Activated naive CD4-positive, alpha-beta T cell treated with anti-CD3 and anti-CD28 coated beads for 36 hours (primary cell): ENCODE data around the gene ELMOD1. TPM values are rescaled to one million over a fixed set of nuclear protein-coding genes. Genes with fewer than 3 reads are reported as not detected.
A peak's percentile ranks its signal among the peaks of the same experiment; 100 is the strongest.

Experiments
- CTCF ChIA-PET: fragments of 350-600 bp; sonication (Branson Sonifier 250); formaldehyde crosslinking; loops from one replicate; lab custom pipeline; 2021; ENCODE audit warnings: antibody characterized with exemption; lab: Charles Lee
- DNase-seq: peaks from one replicate; pipeline ENCODE4 v3.0.0-alpha.2; 2020
- H3K27ac Mint-ChIP-seq: one replicate; pipeline ENCODE4 v1.8.0; 2021; ENCODE audit warnings: mild to moderate bottlenecking, mixed read lengths
- H3K27me3 Mint-ChIP-seq: one replicate; pipeline ENCODE4 v1.8.0; 2021; ENCODE audit warnings: low read depth, mixed read lengths
- H3K36me3 Mint-ChIP-seq: one replicate; pipeline ENCODE4 v1.8.0; 2021; ENCODE audit warnings: low read depth, mixed read lengths
- H3K4me1 Mint-ChIP-seq: one replicate; pipeline ENCODE4 v1.8.0; 2021; ENCODE audit warnings: low read depth, mixed read lengths
- H3K4me3 Mint-ChIP-seq: one replicate; pipeline ENCODE4 v1.8.0; 2021; ENCODE audit warnings: mild to moderate bottlenecking, moderate library complexity, mixed read lengths
- H3K9me3 Mint-ChIP-seq: one replicate; pipeline ENCODE4 v1.8.0; 2021; ENCODE audit warnings: mixed read lengths
- intact Hi-C: fragments of 100-400 bp; cut with micrococcal nuclease; formaldehyde crosslinking; loops from one replicate; pipeline ENCODE4 v1.15.1; 2023
- total RNA-seq, 2 experiments: library from RNA; stranded (reverse); gene quantifications; one replicate each; pipeline ENCODE4 v1.2.3, GENCODE V29; 2021

Gene ELMOD1
- total RNA-seq, 2 experiments from 2014 or later = not detected

DNA sequence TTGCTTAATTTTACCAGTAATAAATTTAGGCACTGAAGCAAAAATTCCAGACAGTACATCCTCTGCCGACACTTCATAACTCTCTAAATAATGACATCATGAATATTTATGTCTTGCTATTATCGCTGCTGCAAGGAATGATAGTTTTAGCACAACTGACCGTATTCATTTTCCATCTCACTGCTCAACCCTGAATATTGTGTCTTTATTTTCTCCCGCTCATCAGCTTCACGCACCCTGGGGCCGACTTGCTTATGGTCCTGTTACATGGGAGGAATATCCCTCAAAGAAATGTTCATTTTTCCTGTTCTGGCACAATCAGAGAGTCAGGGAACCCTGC is 87.7 kb downstream of the ELMOD1 start:
- Mint-ChIP-seq H3K4me3 (no peak overlapping the region), H3K27ac (no peak overlapping the region), H3K4me1 (no peaks in the 10 kb centered on the region), H3K27me3 (no peaks in the 10 kb centered on the region), H3K36me3 (no peaks in the 10 kb centered on the region), H3K9me3 (no peaks in the 10 kb centered on the region)
- intact Hi-C loops = no loop called here
- no peak for DNase-seq
- CTCF ChIA-PET = no interaction called here

DNA sequence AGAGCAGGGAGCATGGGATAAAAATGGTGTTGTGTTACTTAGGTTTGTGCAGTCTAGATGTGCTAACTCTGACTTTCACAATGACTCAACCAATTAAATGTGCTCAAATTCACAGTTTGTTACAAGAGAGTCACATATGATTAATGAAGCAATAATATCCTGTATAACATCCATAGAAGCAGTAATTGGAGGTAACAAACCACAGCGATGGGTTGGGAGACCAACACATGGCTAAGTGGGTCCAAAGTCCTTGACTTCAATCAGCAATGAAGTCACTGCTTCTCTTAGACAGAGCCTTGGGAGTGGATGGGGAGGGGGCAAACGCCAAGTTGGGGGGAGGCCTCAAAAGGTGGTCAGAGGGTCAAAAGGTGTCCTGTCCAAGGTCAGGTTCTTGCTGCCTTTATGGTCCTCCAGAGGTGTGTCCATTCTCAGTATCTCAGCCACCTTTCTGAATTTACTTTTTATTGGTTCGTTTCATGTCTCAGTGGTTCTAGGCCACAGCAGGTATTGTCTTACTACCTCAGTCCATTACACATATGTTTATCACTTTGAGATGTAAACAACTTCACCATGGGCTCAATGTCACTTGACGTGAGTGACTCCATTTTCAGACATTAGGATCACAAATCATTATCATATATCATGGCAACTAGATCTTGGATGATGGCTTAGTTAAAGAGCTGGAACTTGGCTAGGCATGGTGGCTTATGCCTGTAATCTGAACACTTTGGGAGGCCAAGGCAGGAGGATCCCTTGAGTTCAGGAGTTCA is 88.5 kb downstream of the ELMOD1 start:
- H3K9me3 Mint-ChIP-seq = no peaks in the 10 kb centered on the region
- H3K27me3 Mint-ChIP-seq = no peaks in the 10 kb centered on the region
- DNase-seq = no peak
- CTCF ChIA-PET = interaction anchor here (1.0 kb wide), 1 partner anchor 10 kb away, joined by 3 read pairs; no protein-coding TSS in a partner anchor
- no peaks in the 10 kb centered on the region for H3K4me1 Mint-ChIP-seq
- H3K36me3 Mint-ChIP-seq = no peaks in the 10 kb centered on the region
- no peak overlapping the region for H3K27ac Mint-ChIP-seq
- H3K4me3 Mint-ChIP-seq = no peak overlapping the region
- intact Hi-C loops = no loop called here

DNA sequence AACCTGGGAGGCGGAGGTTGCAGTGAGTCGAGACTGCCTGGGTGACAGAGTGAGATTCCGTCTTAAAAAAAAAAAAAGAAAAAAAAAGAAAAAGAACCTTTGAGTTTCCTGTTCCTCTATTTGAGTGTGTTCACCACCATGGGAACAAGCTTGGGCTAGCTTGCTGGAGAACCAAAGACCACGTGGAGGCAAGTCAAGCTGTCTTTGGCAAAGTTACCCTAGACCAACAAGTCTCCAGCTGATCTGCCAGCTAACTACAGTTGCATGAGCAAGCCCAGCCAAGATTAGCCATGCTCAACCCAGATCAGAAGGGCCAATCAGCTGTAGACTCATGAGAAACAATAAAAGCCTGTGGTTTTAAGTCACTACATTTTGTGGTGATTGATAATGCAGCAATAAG is 91.2 kb downstream of the ELMOD1 start:
- no peak for DNase-seq
- no peaks in the 10 kb centered on the region for H3K27me3 Mint-ChIP-seq
- no peak overlapping the region for H3K27ac Mint-ChIP-seq
- no peaks in the 10 kb centered on the region for H3K36me3 Mint-ChIP-seq
- intact Hi-C loops = no loop called here
- CTCF ChIA-PET = interaction anchor here (0.6 to 1.3 kb wide), 2 partner anchors 79 to 133 kb away, joined by 4 to 5 read pairs; no protein-coding TSS in a partner anchor
- no peak overlapping the region for H3K4me3 Mint-ChIP-seq
- no peaks in the 10 kb centered on the region for H3K9me3 Mint-ChIP-seq
- no peaks in the 10 kb centered on the region for H3K4me1 Mint-ChIP-seq

DNA sequence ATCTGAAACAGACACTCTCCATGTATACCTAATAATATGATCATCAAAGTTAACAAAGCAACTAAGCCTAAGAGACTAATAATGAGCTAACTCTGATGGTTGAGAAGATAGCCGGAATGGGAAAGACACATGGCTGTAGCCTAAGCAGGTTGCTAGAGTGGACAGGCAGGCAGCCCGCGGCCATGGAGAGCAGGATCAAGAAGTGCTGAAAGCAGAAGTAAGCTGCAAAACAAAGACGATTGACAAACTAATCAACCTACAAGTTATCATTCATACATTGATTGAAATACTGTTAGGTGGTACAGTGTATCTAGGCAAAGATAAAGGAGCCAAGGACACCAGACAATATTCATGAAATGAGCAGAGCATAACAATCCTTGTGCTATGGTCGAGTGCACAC is 91.6 kb downstream of the ELMOD1 start:
- Mint-ChIP-seq H3K9me3 (no peaks in the 10 kb centered on the region), H3K27me3 (no peaks in the 10 kb centered on the region), H3K27ac (no peak overlapping the region), H3K36me3 (no peaks in the 10 kb centered on the region), H3K4me1 (no peaks in the 10 kb centered on the region), H3K4me3 (no peak overlapping the region)
- intact Hi-C loops = no loop called here
- CTCF ChIA-PET = interaction anchor here (0.6 to 1.7 kb wide), 4 partner anchors 10 to 134 kb away, joined by 3 to 5 read pairs (median 4); no protein-coding TSS in a partner anchor
- DNase-seq = no peak

DNA sequence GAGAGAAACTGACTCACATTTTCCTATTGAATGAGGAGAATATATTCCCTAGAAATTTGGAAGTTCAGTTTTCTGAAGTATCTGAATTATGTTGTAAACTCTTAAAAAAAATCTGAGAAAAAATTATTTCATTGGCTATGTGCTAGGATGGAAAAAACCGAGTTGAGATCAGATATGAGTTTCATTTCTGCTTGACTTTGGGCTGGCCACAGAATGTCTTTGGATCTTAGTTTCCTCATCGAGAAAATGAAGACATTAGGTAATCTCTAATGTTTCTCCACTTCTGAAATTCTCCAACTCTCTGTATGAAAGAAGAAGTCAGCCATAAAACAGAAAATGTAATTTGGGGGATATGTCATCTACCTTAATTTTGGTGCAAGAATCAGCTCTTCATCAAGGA is 92.1 kb downstream of the ELMOD1 start:
- CTCF ChIA-PET = interaction anchor here (0.6 to 1.7 kb wide), 9 partner anchors 10 to 868 kb away, joined by 3 to 5 read pairs (median 3); no protein-coding TSS in a partner anchor
- no peak overlapping the region for H3K27ac Mint-ChIP-seq
- DNase-seq = no peak
- H3K4me1 Mint-ChIP-seq = no peaks in the 10 kb centered on the region
- intact Hi-C loops = no loop called here
- H3K36me3 Mint-ChIP-seq = no peaks in the 10 kb centered on the region
- H3K27me3 Mint-ChIP-seq = no peaks in the 10 kb centered on the region
- H3K4me3 Mint-ChIP-seq = no peak overlapping the region
- H3K9me3 Mint-ChIP-seq = no peaks in the 10 kb centered on the region

DNA sequence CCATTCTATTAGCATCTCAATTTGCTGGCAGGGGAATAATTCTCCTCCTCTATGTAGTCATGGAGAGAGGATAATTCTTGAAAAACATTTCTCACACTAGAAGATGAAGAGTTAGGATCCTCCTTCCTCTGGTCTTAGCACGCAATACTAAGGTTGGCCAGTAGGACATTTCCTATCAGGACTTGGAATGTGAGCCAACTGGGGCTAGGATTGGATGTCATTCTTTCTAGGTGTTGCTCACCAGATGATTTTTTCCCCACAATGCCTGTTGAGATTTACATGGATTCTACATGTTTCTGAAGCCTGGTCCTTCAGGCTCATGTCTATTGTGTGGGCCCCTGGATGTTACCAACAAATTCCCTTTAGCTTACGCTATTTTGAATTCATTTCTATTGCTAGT is 92.9 kb downstream of the ELMOD1 start:
- Mint-ChIP-seq H3K36me3 (no peaks in the 10 kb centered on the region), H3K4me1 (no peaks in the 10 kb centered on the region), H3K4me3 (no peak overlapping the region), H3K27ac (no peak overlapping the region), H3K9me3 (no peaks in the 10 kb centered on the region), H3K27me3 (no peaks in the 10 kb centered on the region)
- CTCF ChIA-PET = interaction anchor here (0.7 to 1.7 kb wide), 6 partner anchors 11 to 833 kb away, joined by 3 to 4 read pairs (median 3); no protein-coding TSS in a partner anchor
- DNase-seq = peak; percentile 9
- intact Hi-C loops = no loop called here

DNA sequence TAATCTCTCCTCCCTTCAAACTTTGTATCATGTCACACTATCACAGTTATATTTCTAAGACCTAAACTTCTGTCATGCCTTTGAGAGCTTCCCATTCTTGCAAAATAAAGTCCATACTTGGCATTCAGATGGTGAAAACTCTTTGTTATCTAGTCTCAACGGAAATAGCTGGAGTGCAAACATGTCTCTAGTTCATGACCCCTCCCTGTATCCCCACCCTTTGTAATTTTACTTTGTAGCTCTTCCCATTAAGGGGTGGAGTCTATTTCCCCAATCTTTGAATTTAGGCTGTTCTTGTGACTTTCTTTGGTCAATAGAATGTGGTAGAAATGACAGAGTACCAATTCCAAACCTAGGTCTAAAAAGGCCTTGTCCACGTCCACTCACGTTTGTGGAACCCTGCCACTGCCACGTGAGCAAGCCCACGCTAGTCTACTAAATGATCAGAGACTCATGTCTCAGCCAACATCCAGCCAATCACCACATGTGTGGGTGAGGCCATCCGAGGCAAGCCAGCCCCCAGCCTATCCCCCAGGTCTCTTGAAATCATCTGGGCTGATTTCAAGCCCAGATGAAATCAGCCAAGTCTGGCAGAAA is 97.5 kb downstream of the ELMOD1 start:
- CTCF ChIA-PET = interaction anchor here (0.7 to 4.4 kb wide), 19 partner anchors 9 to 1046 kb away, joined by 3 to 62 read pairs (median 5); partner anchors contain the start of gene ALKBH8
- intact Hi-C loops = loop anchor here (5.0 kb wide), 1 partner anchor 1601 kb away; no protein-coding TSS in a partner anchor
- no peaks in the 10 kb centered on the region for H3K36me3 Mint-ChIP-seq
- DNase-seq = no peak
- H3K4me1 Mint-ChIP-seq = no peaks in the 10 kb centered on the region
- peaks cover 13% of the 10 kb centered on the region for H3K27me3 Mint-ChIP-seq
- no peak overlapping the region for H3K27ac Mint-ChIP-seq
- H3K9me3 Mint-ChIP-seq = no peaks in the 10 kb centered on the region
- no peak overlapping the region for H3K4me3 Mint-ChIP-seq

DNA sequence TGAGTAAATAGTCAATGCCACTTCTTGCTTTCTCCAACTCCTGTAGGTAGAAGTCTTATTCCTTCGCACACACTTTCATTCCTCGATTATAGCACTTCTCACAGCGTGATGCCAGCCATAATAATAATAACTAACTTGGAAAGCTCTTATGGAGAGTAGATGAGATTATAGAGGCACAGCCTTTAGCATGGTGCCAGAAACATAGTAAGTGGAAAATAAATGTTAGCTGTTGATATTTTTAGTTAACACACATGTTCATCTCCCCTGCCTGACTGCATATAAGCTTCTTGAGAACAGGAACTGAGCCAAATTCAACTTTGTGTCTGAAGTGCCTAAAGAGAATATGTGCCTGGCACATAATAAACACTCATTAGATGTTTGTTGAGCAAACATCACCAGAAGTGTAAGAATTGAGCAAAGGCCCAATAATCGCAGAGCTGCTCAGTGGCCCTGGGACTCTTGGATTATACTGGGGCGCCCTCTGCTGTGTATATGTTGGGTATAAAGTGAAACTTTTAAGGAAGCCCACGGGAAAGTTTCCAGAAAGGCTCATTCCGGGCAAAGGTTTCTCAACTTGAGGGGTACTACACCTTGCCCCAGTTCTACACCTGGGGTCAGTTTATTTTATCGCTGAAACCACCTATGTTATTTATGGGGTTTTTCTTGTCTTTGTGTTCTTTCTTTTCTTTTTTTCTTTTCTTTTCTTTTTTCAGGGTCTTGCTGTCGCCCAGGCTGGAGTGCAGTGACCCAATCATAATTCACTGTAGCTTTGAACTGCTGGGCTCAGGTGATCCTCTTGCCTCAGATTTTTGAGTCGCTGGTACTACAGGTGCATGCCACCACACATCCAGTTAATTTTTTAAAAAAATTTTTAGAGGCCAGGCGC is 98.6 kb downstream of the ELMOD1 start:
- CTCF ChIA-PET = interaction anchor here (0.6 to 4.4 kb wide), 23 partner anchors 8 to 1047 kb away, joined by 3 to 62 read pairs (median 5); partner anchors contain the start of genes ALKBH8 and ELMOD1

DNA sequence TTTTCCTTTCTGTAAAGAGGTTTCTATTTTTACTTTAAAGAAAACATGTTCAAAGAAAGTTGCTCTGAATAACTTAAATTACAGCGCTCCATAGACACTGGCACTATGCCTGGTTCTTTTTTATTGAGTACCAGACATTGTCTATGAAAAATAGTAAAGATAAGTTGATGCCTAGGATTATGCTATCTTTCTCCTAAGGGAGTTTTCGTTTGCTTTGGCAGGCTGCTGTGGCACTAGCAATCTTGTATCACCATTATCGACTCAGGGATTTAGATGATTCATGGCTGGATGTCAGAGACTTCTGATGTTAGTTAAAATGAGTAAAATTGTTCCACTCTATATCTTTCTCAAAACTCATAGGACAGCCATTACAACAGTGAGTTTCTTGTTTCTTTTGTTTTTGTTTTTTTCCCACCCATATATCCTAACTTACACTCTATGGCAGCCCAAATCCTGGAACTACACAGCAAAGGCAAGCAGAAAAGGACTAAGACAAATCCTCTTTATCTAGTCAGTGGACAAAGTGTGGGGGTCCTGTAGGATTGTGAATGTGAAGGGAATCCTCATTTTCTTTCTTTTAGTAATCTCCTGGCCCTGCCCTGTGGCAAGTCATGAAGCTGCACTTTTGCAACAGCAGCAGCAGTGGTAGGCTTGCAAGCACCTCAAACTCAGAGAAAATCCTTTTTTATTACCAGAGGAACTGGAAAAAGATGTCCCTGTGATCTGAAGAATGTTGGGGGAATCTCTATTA is 100.2 kb downstream of the ELMOD1 start:
- DNase-seq = no peak
- no peaks in the 10 kb centered on the region for H3K4me1 Mint-ChIP-seq
- no peaks in the 10 kb centered on the region for H3K9me3 Mint-ChIP-seq
- CTCF ChIA-PET = interaction anchor here (0.8 to 4.4 kb wide), 4 partner anchors 115 to 143 kb away, joined by 3 to 62 read pairs (median 33); partner anchors contain the start of gene ALKBH8
- H3K4me3 Mint-ChIP-seq = no peak overlapping the region
- H3K27me3 Mint-ChIP-seq = peaks cover 13% of the 10 kb centered on the region
- H3K27ac Mint-ChIP-seq = no peak overlapping the region
- H3K36me3 Mint-ChIP-seq = no peaks in the 10 kb centered on the region
- intact Hi-C loops = no loop called here

More for the DNA sequence above, 98.6 kb downstream of the ELMOD1 start:
- H3K36me3 Mint-ChIP-seq = no peaks in the 10 kb centered on the region
- H3K4me1 Mint-ChIP-seq = no peaks in the 10 kb centered on the region
- H3K27me3 Mint-ChIP-seq = peaks cover 13% of the 10 kb centered on the region
- no peak overlapping the region for H3K27ac Mint-ChIP-seq
- peak; percentile 81 for DNase-seq
- intact Hi-C loops = loop anchor here (1.0 to 5.0 kb wide), 4 partner anchors 113 to 1602 kb away; no protein-coding TSS in a partner anchor
- H3K9me3 Mint-ChIP-seq = no peaks in the 10 kb centered on the region
- H3K4me3 Mint-ChIP-seq = no peak overlapping the region

DNA sequence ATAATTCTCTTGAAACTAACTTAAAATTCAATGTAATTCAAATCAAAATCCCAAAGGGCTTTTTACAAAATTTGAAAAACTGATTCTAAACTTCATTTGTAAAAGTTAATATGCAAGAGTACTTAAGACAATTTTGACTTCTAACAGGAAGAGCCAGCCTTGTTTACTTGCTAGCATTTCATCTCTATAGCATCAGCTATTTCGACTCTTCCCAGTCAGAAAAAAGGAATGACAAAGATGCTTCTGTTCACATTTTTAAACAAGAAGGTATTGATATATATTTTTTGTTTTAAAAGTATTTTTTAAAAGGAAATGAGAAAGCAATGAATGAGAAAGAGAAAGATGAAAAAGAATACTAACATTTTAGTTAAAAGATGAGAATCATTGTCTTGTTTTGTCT is 104.5 kb downstream of the ELMOD1 start:
- CTCF ChIA-PET = interaction anchor here (0.7 kb wide), 1 partner anchor 94 kb away, joined by 3 read pairs; no protein-coding TSS in a partner anchor
- Mint-ChIP-seq H3K27ac (no peak overlapping the region), H3K9me3 (no peaks in the 10 kb centered on the region), H3K36me3 (no peaks in the 10 kb centered on the region), H3K27me3 (peaks cover 28% of the 10 kb centered on the region), H3K4me1 (no peaks in the 10 kb centered on the region), H3K4me3 (no peak overlapping the region)
- intact Hi-C loops = no loop called here
- no peak for DNase-seq

DNA sequence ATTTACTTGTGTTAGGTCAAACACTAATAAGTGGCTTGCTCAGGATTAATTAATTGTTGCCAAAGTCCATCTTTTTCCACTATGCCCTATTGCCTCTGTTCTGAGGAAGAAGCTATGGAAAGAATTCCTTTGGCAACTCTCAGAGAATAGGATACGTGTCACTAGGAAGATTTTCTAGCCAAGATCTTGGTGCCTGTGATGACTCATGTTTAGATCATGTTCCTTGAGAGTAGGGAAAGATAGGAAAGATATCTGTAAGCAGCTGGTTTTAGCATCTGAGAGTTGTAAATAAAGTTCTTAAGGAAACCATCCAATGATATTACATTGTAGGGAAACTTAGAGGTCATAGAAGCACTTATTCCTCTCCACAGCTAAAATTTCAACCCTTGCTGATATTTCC is 105.2 kb downstream of the ELMOD1 start:
- intact Hi-C loops = no loop called here
- DNase-seq = no peak
- CTCF ChIA-PET = interaction anchor here (0.7 kb wide), 1 partner anchor 95 kb away, joined by 3 read pairs; no protein-coding TSS in a partner anchor
- Mint-ChIP-seq H3K4me1 (no peaks in the 10 kb centered on the region), H3K9me3 (no peaks in the 10 kb centered on the region), H3K27ac (no peak overlapping the region), H3K27me3 (peaks cover 29% of the 10 kb centered on the region), H3K36me3 (no peaks in the 10 kb centered on the region), H3K4me3 (no peak overlapping the region)
